Calu3 (cell line): ENCODE measurements around the gene USP28. TPM values are rescaled to one million over a fixed set of nuclear protein-coding genes. Genes with fewer than 3 reads are reported as not detected.

ENCODE experiments used
- BruUV-seq: library from RNA; stranded (reverse); fragments of 400-500 nt; replicated peaks from 2 replicates; lab custom pipeline; 2021; lab: Mats Ljungman, UMichigan
- CTCF ChIA-PET: fragments of 300-600 bp; sonication (Branson Sonifier 250); formaldehyde crosslinking; loops from one replicate; lab custom pipeline; 2022; ENCODE audit warnings: antibody characterized with exemption; lab: Charles Lee
- DNase-seq: peaks from one replicate; pipeline ENCODE4 v3.0.0; 2022
- H3K27ac Mint-ChIP-seq: one replicate; pipeline ENCODE4 v1.8.0; 2022; ENCODE audit warnings: mixed read lengths; ENCODE audit not compliant: unreplicated experiment
- H3K27me3 Mint-ChIP-seq: one replicate; pipeline ENCODE4 v1.8.0; 2022; ENCODE audit warnings: mixed read lengths; ENCODE audit not compliant: unreplicated experiment
- H3K36me3 Mint-ChIP-seq: one replicate; pipeline ENCODE4 v1.8.0; 2022; ENCODE audit warnings: mild to moderate bottlenecking, moderate library complexity, mixed read lengths; ENCODE audit not compliant: insufficient read depth, unreplicated experiment
- H3K4me1 Mint-ChIP-seq: one replicate; pipeline ENCODE4 v1.8.0; 2022; ENCODE audit warnings: mild to moderate bottlenecking, low read depth, mixed read lengths; ENCODE audit not compliant: unreplicated experiment
- H3K4me3 Mint-ChIP-seq: one replicate; pipeline ENCODE4 v1.8.0; 2022; ENCODE audit warnings: mild to moderate bottlenecking, low read depth, moderate library complexity, mixed read lengths; ENCODE audit not compliant: unreplicated experiment
- H3K9me3 Mint-ChIP-seq: one replicate; pipeline ENCODE4 v1.8.0; 2022; ENCODE audit warnings: low read depth, mixed read lengths; ENCODE audit not compliant: unreplicated experiment
- CTCF ChIP-seq: fragments of 200-600 bp; IDR thresholded peaks from one replicate; pipeline ENCODE4 v1.8.0; 2022; ENCODE audit warnings: antibody characterized with exemption; ENCODE audit not compliant: unreplicated experiment
- intact Hi-C: fragments of 100-400 bp; cut with micrococcal nuclease; formaldehyde crosslinking; loops from one replicate; pipeline ENCODE4 v1.10.0; 2022; ENCODE audit not compliant: unreplicated experiment
- total RNA-seq: library from RNA; stranded (reverse); gene quantifications from 2 replicates; pipeline ENCODE4 v1.2.3, GENCODE V29; 2022

USP28 gene
- total RNA-seq, 1 experiment from 2014 or later, result 22.8 TPM

GRCh38 chr11:113894421-113894996 lies 19.1 kb upstream of the USP28 start:
- H3K4me1 Mint-ChIP-seq, result no peaks in the 10 kb centered on the region
- H3K27me3 Mint-ChIP-seq, result peaks cover 27% of the 10 kb centered on the region
- no peak for DNase-seq
- intact Hi-C loops, result loop anchor here (10.0 kb wide), 1 partner anchor 80 kb away; the partner anchor contains the start of gene HTR3A
- H3K36me3 Mint-ChIP-seq, result no peaks in the 10 kb centered on the region
- CTCF ChIA-PET, result no interaction called here
- H3K9me3 Mint-ChIP-seq, result no peaks in the 10 kb centered on the region
- no peak overlapping the region for H3K27ac Mint-ChIP-seq
- no peak for TF ChIP-seq CTCF
- BruUV-seq, result no TSS peak
- H3K4me3 Mint-ChIP-seq, result no peak overlapping the region

GRCh38 chr11:113888848-113889247 lies 13.5 kb upstream of the USP28 start:
- intact Hi-C loops, result no loop called here
- no peaks in the 10 kb centered on the region for H3K9me3 Mint-ChIP-seq
- CTCF ChIA-PET, result no interaction called here

GRCh38 chr11:113885897-113886296 lies 10.5 kb upstream of the USP28 start:
- H3K4me1 Mint-ChIP-seq, result no peaks in the 10 kb centered on the region
- H3K9me3 Mint-ChIP-seq, result no peaks in the 10 kb centered on the region
- no peak overlapping the region for H3K4me3 Mint-ChIP-seq
- intact Hi-C loops, result no loop called here
- no peak for TF ChIP-seq CTCF
- H3K36me3 Mint-ChIP-seq, result no peaks in the 10 kb centered on the region
- no peak overlapping the region for H3K27ac Mint-ChIP-seq
- CTCF ChIA-PET, result interaction anchor here (0.7 kb wide), 2 partner anchors 141 to 311 kb away, joined by 3 to 4 read pairs; no protein-coding TSS in a partner anchor
- H3K27me3 Mint-ChIP-seq, result no peaks in the 10 kb centered on the region
- no peak for DNase-seq
- no TSS peak for BruUV-seq

More at GRCh38 chr11:113888848-113889247, 13.5 kb upstream of the USP28 start:
- H3K27ac Mint-ChIP-seq, result no peak overlapping the region
- no peak for DNase-seq
- H3K4me3 Mint-ChIP-seq, result no peak overlapping the region
- no peaks in the 10 kb centered on the region for H3K27me3 Mint-ChIP-seq
- H3K36me3 Mint-ChIP-seq, result no peaks in the 10 kb centered on the region
- no TSS peak for BruUV-seq
- TF ChIP-seq CTCF, result no peak
- H3K4me1 Mint-ChIP-seq, result no peaks in the 10 kb centered on the region

- no peaks in the 10 kb centered on the region for H3K36me3 Mint-ChIP-seq
- TF ChIP-seq CTCF, result no peak
- no peaks in the 10 kb centered on the region for H3K4me1 Mint-ChIP-seq
- no peak overlapping the region for H3K27ac Mint-ChIP-seq
- CTCF ChIA-PET, result interaction anchor here (0.6 to 0.7 kb wide), 2 partner anchors 11 to 440 kb away, joined by 3 to 4 read pairs; no protein-coding TSS in a partner anchor
- intact Hi-C loops, result no loop called here
- BruUV-seq, result no TSS peak
- no peak for DNase-seq
- no peaks in the 10 kb centered on the region for H3K27me3 Mint-ChIP-seq
- H3K9me3 Mint-ChIP-seq, result no peaks in the 10 kb centered on the region
- H3K4me3 Mint-ChIP-seq, result no peak overlapping the region
These were observed 9.0 kb upstream of the USP28 start for GRCh38 chr11:113884361-113884836.
